Left forelimb (tissue), 1 donor: ENCODE measurements around the gene CNTD1.
A peak's percentile ranks its signal among the peaks of the same experiment; 100 is the strongest.
"Not testable (repeated sequence)": the region's sequence is repeated elsewhere in the genome, so short reads cannot be mapped to it uniquely, and the experiment has no call there.

Source experiments
- DNase-seq: peaks from one replicate; pipeline ENCODE4 v3.0.0-alpha.2; 2018; ENCODE audit warnings: low spot score

Gene CNTD1

GRCh38 chr17:42798383-42799380 lies at the start of gene CNTD1, which contains the start of gene COA3:
Gene CNTD1, plus strand, starts transcription at chr17:42798861. Its CDS starts 207 bp downstream, at chr17:42799068.
Gene COA3, minus strand, starts transcription at chr17:42798704. Its CDS starts 23 bp downstream, at chr17:42798681.
- peak; percentile 90 for DNase-seq

- DNase-seq = no peak
These were observed 49.5 kb upstream of the CNTD1 start for GRCh38 chr17:42748908-42749798.

- no peak for DNase-seq
These were observed 47.8 kb upstream of the CNTD1 start for GRCh38 chr17:42750739-42751344.

- DNase-seq = no peak
These were observed 47.0 kb upstream of the CNTD1 start for GRCh38 chr17:42751628-42752027.

GRCh38 chr17:42754782-42755181 lies 43.9 kb upstream of the CNTD1 start:
- no peak for DNase-seq

- no peak for DNase-seq
These were observed 38.5 kb upstream of the CNTD1 start for GRCh38 chr17:42759982-42760651.

- DNase-seq = no peak
These were observed 37.7 kb upstream of the CNTD1 start, which contains the start of gene RAMP2 for GRCh38 chr17:42760652-42761581. Gene RAMP2, plus strand, starts transcription at chr17:42761227. Its CDS starts 35 bp downstream, at chr17:42761262.

- no peak for DNase-seq
These were observed 37.0 kb upstream of the CNTD1 start for GRCh38 chr17:42761638-42762037.

- DNase-seq = no peak
These were observed 32.5 kb upstream of the CNTD1 start for GRCh38 chr17:42766124-42766523.

GRCh38 chr17:42767512-42767911 lies 31.1 kb upstream of the CNTD1 start:
- DNase-seq = no peak

GRCh38 chr17:42768006-42768405 lies 30.7 kb upstream of the CNTD1 start:
- DNase-seq = not testable (repeated sequence)

- not testable (repeated sequence) for DNase-seq
These were observed 28.7 kb upstream of the CNTD1 start for GRCh38 chr17:42769964-42770363.

- no peak for DNase-seq
These were observed 25.7 kb upstream of the CNTD1 start for GRCh38 chr17:42772945-42773289.

GRCh38 chr17:42773290-42774035 lies 25.2 kb upstream of the CNTD1 start, which contains the start of gene VPS25:
Gene VPS25, plus strand, starts transcription at chr17:42773449. Its CDS starts 27 bp downstream, at chr17:42773476.
- DNase-seq = peak; percentile 83

- no peak for DNase-seq
These were observed 24.5 kb upstream of the CNTD1 start for GRCh38 chr17:42774066-42774745.

GRCh38 chr17:42775534-42776098 lies 23.0 kb upstream of the CNTD1 start:
- no peak for DNase-seq

- DNase-seq = no peak
These were observed 20.1 kb upstream of the CNTD1 start for GRCh38 chr17:42778570-42778969.

GRCh38 chr17:42779304-42779935 lies 19.2 kb upstream of the CNTD1 start:
- no peak for DNase-seq
